Fibroblast of mammary gland (primary cell): ENCODE measurements around the gene AURKAIP1.
A peak's percentile ranks its signal among the peaks of the same experiment; 100 is the strongest.

Experiments used
- DNase-seq: peaks from one replicate; pipeline ENCODE4 v3.0.0-alpha.2; 2010; ENCODE audit warnings: low read depth
- H3K4me3 ChIP-seq: 2 replicates; pipeline ENCODE4 v1.5.1; 2011; ENCODE audit warnings: low read depth, mild to moderate bottlenecking, low read length, moderate library complexity; ENCODE audit not compliant: control insufficient read depth
- TF ChIP-seq, protein P1 (sequence below): conservative IDR thresholded peaks from 2 replicates; pipeline ENCODE4 v1.5.1; 2011; ENCODE audit warnings: low read depth, low read length, inconsistent platforms; ENCODE audit not compliant: control insufficient read depth, insufficient read depth

Gene AURKAIP1

GRCh38 chr1:1374929-1375662, at the start of gene AURKAIP1:
Gene AURKAIP1 (minus strand): TSS chr1:1375207. CDS start chr1:1374756, 451 bp downstream.
- H3K4me3 ChIP-seq: peak within 1 kb of the TSS; percentile 79
- TF ChIP-seq, protein P1, sequence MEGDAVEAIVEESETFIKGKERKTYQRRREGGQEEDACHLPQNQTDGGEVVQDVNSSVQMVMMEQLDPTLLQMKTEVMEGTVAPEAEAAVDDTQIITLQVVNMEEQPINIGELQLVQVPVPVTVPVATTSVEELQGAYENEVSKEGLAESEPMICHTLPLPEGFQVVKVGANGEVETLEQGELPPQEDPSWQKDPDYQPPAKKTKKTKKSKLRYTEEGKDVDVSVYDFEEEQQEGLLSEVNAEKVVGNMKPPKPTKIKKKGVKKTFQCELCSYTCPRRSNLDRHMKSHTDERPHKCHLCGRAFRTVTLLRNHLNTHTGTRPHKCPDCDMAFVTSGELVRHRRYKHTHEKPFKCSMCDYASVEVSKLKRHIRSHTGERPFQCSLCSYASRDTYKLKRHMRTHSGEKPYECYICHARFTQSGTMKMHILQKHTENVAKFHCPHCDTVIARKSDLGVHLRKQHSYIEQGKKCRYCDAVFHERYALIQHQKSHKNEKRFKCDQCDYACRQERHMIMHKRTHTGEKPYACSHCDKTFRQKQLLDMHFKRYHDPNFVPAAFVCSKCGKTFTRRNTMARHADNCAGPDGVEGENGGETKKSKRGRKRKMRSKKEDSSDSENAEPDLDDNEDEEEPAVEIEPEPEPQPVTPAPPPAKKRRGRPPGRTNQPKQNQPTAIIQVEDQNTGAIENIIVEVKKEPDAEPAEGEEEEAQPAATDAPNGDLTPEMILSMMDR: no peak
- peak; percentile 100 for DNase-seq

DNA sequence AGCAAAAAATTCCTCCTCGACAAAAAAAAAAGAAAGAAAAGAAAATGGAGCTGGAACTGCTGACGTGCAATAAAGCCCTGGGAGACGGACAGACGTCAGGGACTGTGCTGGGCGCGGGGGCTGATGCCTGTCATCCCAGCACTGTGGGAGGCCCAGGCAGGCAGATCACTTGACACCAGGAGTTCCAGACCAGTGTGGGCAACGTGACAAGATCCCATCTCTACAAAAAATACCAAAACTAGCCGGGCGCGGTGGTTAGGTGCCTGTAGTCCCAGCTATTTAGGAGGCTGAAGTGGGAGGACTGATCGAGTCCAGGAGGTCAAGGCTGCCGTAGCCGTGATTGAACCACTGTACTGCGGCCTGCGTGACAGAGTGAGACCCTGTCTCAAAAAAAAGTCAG, 49.7 kb upstream of the AURKAIP1 start:
- no peak for DNase-seq
- TF ChIP-seq, protein P1: no peak
- no peak overlapping the region for H3K4me3 ChIP-seq

GRCh38 chr1:1423245-1423597, 48.2 kb upstream of the AURKAIP1 start:
- no peak overlapping the region for H3K4me3 ChIP-seq
- DNase-seq: no peak
- TF ChIP-seq, protein P1: no peak

DNA sequence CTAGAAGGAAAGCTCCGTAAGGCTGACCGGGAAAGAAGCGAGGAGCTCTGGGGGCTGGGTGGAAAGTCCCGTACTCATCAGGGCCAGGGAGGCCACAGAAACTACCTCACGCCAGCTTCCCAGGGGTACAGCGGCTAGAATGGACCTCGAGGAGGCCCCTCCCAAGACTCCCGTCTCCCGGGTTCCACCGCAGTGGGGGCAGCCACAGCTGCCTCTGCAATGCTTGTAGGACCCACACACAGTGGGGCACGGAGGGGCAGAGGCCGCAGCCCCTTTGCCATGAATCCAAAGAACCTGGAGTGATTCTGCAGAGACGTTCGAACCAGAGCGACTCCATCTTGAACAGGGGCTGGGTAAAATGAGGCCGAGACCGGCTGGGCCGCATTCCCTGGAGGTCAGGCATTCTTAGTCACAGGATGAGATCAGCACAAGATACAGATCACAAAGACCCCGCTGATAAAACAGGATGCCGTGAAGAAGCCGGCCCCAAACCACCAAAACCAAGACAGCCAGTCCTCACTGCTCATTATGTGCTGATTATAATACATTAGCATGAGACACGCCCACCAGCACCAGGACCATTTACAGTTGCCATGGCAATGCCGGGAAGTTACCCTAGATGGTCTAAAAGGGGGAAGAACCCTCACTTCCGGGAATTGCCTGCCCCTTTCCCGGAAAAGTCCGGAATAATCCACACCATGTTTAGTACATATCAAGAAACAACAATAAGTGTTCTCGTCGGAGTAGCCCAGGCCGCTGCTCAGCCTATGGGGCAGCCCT, 47.6 kb upstream of the AURKAIP1 start:
- H3K4me3 ChIP-seq: no peak overlapping the region
- DNase-seq: no peak
- TF ChIP-seq, protein P1: no peak

GRCh38 chr1:1421907-1422464, 47.0 kb upstream of the AURKAIP1 start:
- no peak overlapping the region for H3K4me3 ChIP-seq
- no peak for DNase-seq
- TF ChIP-seq, protein P1: no peak

DNA sequence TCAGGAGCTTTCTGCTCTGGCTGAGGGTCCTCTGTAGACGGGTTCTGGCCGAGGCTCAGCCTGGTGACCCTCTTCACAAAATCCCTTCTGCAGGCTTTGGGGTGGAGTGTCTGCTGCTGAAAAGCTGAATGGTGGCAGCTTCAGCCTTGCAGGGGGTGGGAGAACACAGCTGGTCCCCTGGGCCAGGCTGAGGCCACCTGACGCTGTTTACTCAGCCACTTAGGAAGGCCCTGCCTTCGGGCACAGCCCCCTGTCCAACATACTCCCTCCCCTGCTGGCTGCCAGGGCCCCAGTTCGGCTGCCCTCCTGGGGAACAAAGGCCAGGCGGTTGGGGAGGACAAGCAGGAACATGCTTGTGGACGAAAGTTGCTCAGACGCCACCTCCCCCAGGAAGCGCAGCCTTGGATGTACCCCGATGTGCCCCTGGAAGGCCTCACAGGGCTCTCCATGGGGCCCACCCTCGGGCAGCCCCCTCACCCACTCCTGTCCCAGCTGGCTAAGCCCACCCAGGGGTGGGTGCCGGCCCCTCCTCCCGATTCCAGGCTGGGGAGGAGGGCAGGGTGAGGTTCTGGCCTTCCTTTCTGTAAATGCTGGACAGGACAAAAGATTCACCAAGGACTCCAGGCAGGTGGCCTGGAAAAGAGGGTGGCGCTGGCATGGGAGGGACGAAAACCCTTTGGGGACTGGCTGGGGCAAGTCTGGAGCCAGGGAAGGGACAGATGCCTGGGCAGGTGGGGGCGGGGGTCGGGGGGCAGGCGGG, 46.3 kb upstream of the AURKAIP1 start, which contains the start of gene ANKRD65:
Gene ANKRD65 (minus strand): TSS at position 130 of the 760 bp plus-strand sequence. CDS start 271 bp downstream, outside the sequence.
- H3K4me3 ChIP-seq: no peak within 1 kb of the TSS

More for the DNA sequence above, 46.3 kb upstream of the AURKAIP1 start, which contains the start of gene ANKRD65:
- TF ChIP-seq, protein P1: no peak
- no peak for DNase-seq
